Hepatocyte (in vitro differentiated cells): ENCODE results near the gene APC2. TPM values are rescaled to one million over a fixed set of nuclear protein-coding genes. Genes with fewer than 3 reads are reported as not detected.

Source experiments
- DNase-seq: peaks from one replicate; pipeline ENCODE4 v3.0.0-alpha.2; 2016; ENCODE audit warnings: low spot score
- H2AFZ ChIP-seq: fragments of 200-600 bp; sonication (generic); 2 replicates; pipeline ENCODE4 v1.6.0; 2016; ENCODE audit warnings: antibody characterized with exemption, mild to moderate bottlenecking
- H3K27ac ChIP-seq: fragments of 200-600 bp; sonication (generic); 2 replicates; pipeline ENCODE4 v1.5.1; 2016; ENCODE audit warnings: mild to moderate bottlenecking
- H3K27me3 ChIP-seq: fragments of 200-600 bp; sonication (generic); 2 replicates; pipeline ENCODE4 v1.6.1; 2016
- H3K36me3 ChIP-seq: fragments of 200-600 bp; sonication (generic); replicated peaks from 2 replicates; pipeline ENCODE4 v1.5.1; 2016; ENCODE audit warnings: low read depth; ENCODE audit not compliant: insufficient read depth
- H3K4me1 ChIP-seq: fragments of 200-600 bp; sonication (generic); 2 replicates; pipeline ENCODE4 v1.5.1; 2016; ENCODE audit warnings: mild to moderate bottlenecking, moderate library complexity; ENCODE audit not compliant: insufficient read depth
- H3K4me2 ChIP-seq: fragments of 200-600 bp; sonication (generic); 2 replicates; pipeline ENCODE4 v1.6.0; 2016
- H3K4me3 ChIP-seq: fragments of 200-600 bp; sonication (generic); 2 replicates; pipeline ENCODE4 v1.5.1; 2016; ENCODE audit warnings: mild to moderate bottlenecking
- H3K79me2 ChIP-seq: fragments of 200-600 bp; sonication (generic); 2 replicates; pipeline ENCODE4 v1.6.0; 2017; ENCODE audit warnings: mild to moderate bottlenecking
- H3K9me2 ChIP-seq: fragments of 200-600 bp; sonication (generic); replicated peaks from 2 replicates; pipeline ENCODE4 v1.6.0; 2017; ENCODE audit warnings: mild to moderate bottlenecking; ENCODE audit not compliant: insufficient read depth
- H3K9me3 ChIP-seq: fragments of 200-600 bp; sonication (generic); 2 replicates; pipeline ENCODE4 v1.5.1; 2016; ENCODE audit warnings: low read depth, mild to moderate bottlenecking
- H4K20me1 ChIP-seq: fragments of 200-600 bp; sonication (generic); 2 replicates; pipeline ENCODE4 v1.6.0; 2016; ENCODE audit warnings: mild to moderate bottlenecking; ENCODE audit not compliant: insufficient read depth, poor library complexity, severe bottlenecking
- CTCF ChIP-seq: fragments of 200-600 bp; sonication (generic); IDR thresholded peaks from 2 replicates; pipeline ENCODE4 v1.5.1; 2016; ENCODE audit warnings: antibody characterized with exemption, mild to moderate bottlenecking; ENCODE audit not compliant: poor library complexity
- EZH2 ChIP-seq: fragments of 200-600 bp; sonication (generic); IDR thresholded peaks from 2 replicates; pipeline ENCODE4 v1.6.1; 2016; ENCODE audit warnings: antibody characterized with exemption, mild to moderate bottlenecking, borderline replicate concordance
- EZH2phosphoT487 ChIP-seq: fragments of 200-600 bp; sonication (generic); IDR thresholded peaks from one replicate; pipeline ENCODE4 v1.6.1; 2018; ENCODE audit warnings: antibody characterized with exemption, mild to moderate bottlenecking, low read depth, moderate library complexity; ENCODE audit not compliant: unreplicated experiment, severe bottlenecking
- WGBS: methylation state at CpG from one replicate; pipeline ENCODE4 v1.1.6; 2016; ENCODE audit warnings: low lambda C conversion rate; ENCODE audit errors: missing lambda C conversion rate; 5-methylcytosine and 5-hydroxymethylcytosine counted together
- polyA plus RNA-seq: library from polyadenylated mRNA; unstranded; fragments of >200 nt; fragmentation: Nextera tagmentation; extraction: Ambion mirVana; gene quantifications from 2 replicates; pipeline ENCODE4 v1.2.1, GENCODE V29; 2016
- total RNA-seq: library from RNA; depleted of rRNA; stranded (reverse); fragments of >200 nt; gene quantifications from 2 replicates; pipeline ENCODE4 v1.2.3, GENCODE V29; 2014

The APC2 gene
- total and polyA plus RNA-seq, 2 experiments from 2014 or later = 0.36 to 1.2 TPM

DNA sequence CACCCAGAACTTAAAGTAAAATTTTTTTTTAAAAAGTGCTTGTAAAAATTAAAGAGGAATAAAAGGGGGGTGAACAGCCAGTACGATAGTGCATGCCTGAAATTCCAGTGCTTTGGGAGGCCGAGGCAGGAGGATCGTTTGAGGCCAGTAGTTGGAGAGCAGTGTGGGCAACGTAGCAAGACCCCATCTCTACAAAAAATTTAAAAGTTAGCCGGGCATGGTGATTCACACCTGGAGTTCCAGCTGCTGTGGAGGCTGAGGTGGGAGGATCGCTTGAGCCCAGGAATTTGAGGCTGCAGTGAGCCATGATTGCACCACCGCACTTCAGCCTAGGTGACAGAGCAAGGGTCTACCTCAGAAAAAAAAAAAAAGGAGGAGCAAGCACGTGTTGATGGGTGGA lies 55.1 kb downstream of the APC2 start:
- Histone ChIP-seq H3K9me2 (no peaks in the 10 kb centered on the region), H3K79me2 (no peaks in the 10 kb centered on the region), H3K27ac (no peak overlapping the region), H3K4me2 (no peak overlapping the region), H3K36me3 (no peaks in the 10 kb centered on the region), H2AFZ (no peak overlapping the region), H3K4me3 (no peak overlapping the region), H3K9me3 (no peaks in the 10 kb centered on the region), H3K27me3 (no peaks in the 10 kb centered on the region), H3K4me1 (peaks cover 15% of the 10 kb centered on the region), H4K20me1 (no peaks in the 10 kb centered on the region)
- DNase-seq = no peak
- WGBS = 86% methylated on average over 8 of the region's 8 CpGs
- no peak for TF ChIP-seq EZH2phosphoT487
- TF ChIP-seq CTCF = no peak
- TF ChIP-seq EZH2 = no peak

DNA sequence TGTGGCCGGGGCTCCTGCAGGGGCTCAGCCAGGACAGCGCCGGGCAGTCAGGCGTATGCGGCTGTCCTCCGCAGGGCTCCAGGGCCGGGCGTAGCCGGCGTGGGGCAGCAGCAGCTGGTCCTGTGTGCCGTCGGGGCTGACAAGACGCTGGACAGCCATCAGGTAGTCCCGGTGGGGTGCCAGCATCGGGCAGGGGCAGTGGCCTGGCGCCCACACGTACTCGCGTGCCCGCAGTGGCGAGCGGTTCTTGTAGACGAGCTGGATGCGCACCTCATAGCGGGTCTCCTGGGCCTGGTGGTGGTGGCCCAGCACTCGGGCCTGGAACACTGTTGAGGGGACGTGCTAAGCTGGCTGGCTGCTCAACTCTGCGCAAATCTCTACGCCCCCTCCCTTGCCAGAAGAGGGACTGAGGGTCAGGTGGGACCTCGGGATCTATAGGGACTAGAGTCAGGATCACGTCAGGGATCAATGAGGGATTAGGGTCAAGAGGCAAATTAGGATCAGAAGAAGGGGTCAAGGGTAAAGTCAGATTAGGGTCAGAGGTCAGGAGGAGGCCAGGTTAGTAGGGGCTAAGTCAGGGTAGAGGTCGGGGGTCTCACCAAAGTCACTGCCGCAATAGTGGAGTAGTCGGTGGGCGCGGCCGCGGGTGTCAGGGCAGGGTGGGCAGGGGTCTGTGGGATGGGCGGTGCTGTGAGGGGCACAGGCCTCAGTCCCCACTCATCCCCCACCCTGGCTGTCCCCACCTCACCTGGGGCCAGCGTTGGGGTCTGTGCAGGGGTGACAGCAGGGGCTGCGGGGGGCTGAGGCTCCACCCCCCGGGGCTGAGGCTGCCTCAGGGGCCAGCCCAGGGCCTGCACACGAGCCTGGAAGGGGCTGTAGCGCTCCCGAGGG lies 56.3 kb downstream of the APC2 start:
- DNase-seq = no peak

GRCh38 chr19:1507192-1507660 lies 57.3 kb downstream of the APC2 start:
- Histone ChIP-seq H3K4me1 (peaks cover 32% of the 10 kb centered on the region), H3K4me2 (peak overlapping the region; percentile 69), H3K27me3 (no peaks in the 10 kb centered on the region)

More for the DNA sequence above, 56.3 kb downstream of the APC2 start:
- TF ChIP-seq EZH2phosphoT487 (no peak), CTCF (no peak), EZH2 (no peak)
- H2AFZ ChIP-seq = no peak overlapping the region
- H4K20me1 ChIP-seq = no peaks in the 10 kb centered on the region
- no peak overlapping the region for H3K4me2 ChIP-seq
- H3K27ac ChIP-seq = no peak overlapping the region
- no peaks in the 10 kb centered on the region for H3K79me2 ChIP-seq
- H3K9me3 ChIP-seq = no peaks in the 10 kb centered on the region
- peaks cover 27% of the 10 kb centered on the region for H3K4me1 ChIP-seq
- H3K9me2 ChIP-seq = no peaks in the 10 kb centered on the region
- H3K4me3 ChIP-seq = no peak overlapping the region
- no peaks in the 10 kb centered on the region for H3K36me3 ChIP-seq
- no peaks in the 10 kb centered on the region for H3K27me3 ChIP-seq
- WGBS = 95% methylated on average over 33 of the region's 45 CpGs

More at GRCh38 chr19:1507192-1507660, 57.3 kb downstream of the APC2 start:
- Histone ChIP-seq H3K27ac (peak overlapping the region; percentile 76), H3K9me3 (no peaks in the 10 kb centered on the region), H3K4me3 (no peak overlapping the region), H3K36me3 (no peaks in the 10 kb centered on the region), H2AFZ (no peak overlapping the region), H3K79me2 (peaks cover 8% of the 10 kb centered on the region), H3K9me2 (no peaks in the 10 kb centered on the region), H4K20me1 (no peaks in the 10 kb centered on the region)
- 78% methylated on average over 21 of the region's 23 CpGs for WGBS
- no peak for TF ChIP-seq EZH2phosphoT487
- TF ChIP-seq CTCF = no peak
- TF ChIP-seq EZH2 = no peak
- no peak for DNase-seq
